Sigmoid colon (tissue), 7 donors: Measurements from ENCODE around the gene GPC3. TPM values are rescaled to one million over a fixed set of nuclear protein-coding genes. Genes with fewer than 3 reads are reported as not detected.

Source experiments
- DNase-seq: peaks from one replicate; pipeline ENCODE4 v3.0.0-alpha.2; 2019
- H3K27ac ChIP-seq, 4 donors: fragments of 200-600 bp; sonication (generic); one replicate each; pipeline ENCODE4 v1.5.1; 2016 to 2019; ENCODE audit warnings: mild to moderate bottlenecking in 1 of 4
- H3K27me3 ChIP-seq, 3 donors: fragments of 200-600 bp; sonication (generic); one replicate each; pipeline ENCODE4 v1.5.1; 2019; ENCODE audit warnings: mild to moderate bottlenecking in 1 of 3
- H3K36me3 ChIP-seq, 4 donors: fragments of 200-600 bp; sonication (generic); one replicate each; pipeline ENCODE4 v1.5.1; 2016 to 2019
- H3K4me1 ChIP-seq, 4 donors: fragments of 200-600 bp; sonication (generic); one replicate each; pipeline ENCODE4 v1.5.1; 2017 to 2019
- H3K4me3 ChIP-seq, 4 donors: fragments of 200-600 bp; sonication (generic); one replicate each; pipeline ENCODE4 v1.5.1; 2017 to 2019; ENCODE audit warnings: mild to moderate bottlenecking in 2 of 4, moderate library complexity in 1 of 4
- H3K9me3 ChIP-seq, 4 donors: fragments of 200-600 bp in 3 of 4; sonication (generic) in 3 of 4; one replicate each; pipeline versions ENCODE4 v1.5.1 to v1.6.1; 2013 to 2019
- EP300 ChIP-seq, 4 donors: sonication (generic); formaldehyde crosslinking; IDR thresholded peaks; one replicate each; pipeline ENCODE4 v1.6.1; 2017; ENCODE audit warnings: antibody characterized with exemption in 4 of 4
- POLR2A ChIP-seq, 2 donors: fragments of 450-650 bp; IDR thresholded peaks; one replicate each; pipeline ENCODE4 v1.6.1; 2016; ENCODE audit warnings: antibody characterized with exemption in 2 of 2, mild to moderate bottlenecking in 2 of 2, moderate library complexity in 2 of 2
- POLR2AphosphoS5 ChIP-seq, 4 donors: sonication (generic); formaldehyde crosslinking; IDR thresholded peaks; one replicate each; pipeline ENCODE4 v1.6.1; 2017; ENCODE audit warnings: antibody characterized with exemption in 4 of 4
- WGBS, 2 donors: extraction: QIAGEN DNeasy Blood & Tissue Kit; methylation state at CpG; one replicate each; pipeline ENCODE4 v1.1.7; 2013; 5-methylcytosine and 5-hydroxymethylcytosine counted together
- intact Hi-C: fragments of 100-400 bp; cut with DNase I; formaldehyde crosslinking; loops from one replicate; pipeline ENCODE4 v1.15.1; 2023
- polyA plus RNA-seq, 3 donors: library from polyadenylated mRNA; stranded (reverse); fragments of 200-250 nt; gene quantifications; one replicate each; pipeline ENCODE4 v1.2.3, GENCODE V29; 2013
- total RNA-seq, 4 donors: library from RNA; depleted of rRNA; stranded (reverse); fragments of >200 nt; gene quantifications; one replicate each; pipeline ENCODE4 v1.1.0, GENCODE V29; 2016
- TF ChIP-seq, protein P1 (sequence below), 4 experiments: fragments of 450-650 bp in 3 of 4; fragments of 200-600 bp in 1 of 4; IDR thresholded peaks; one replicate each; pipeline ENCODE4 v1.5.1; 2016 to 2019; ENCODE audit warnings: antibody characterized with exemption in 4 of 4, mild to moderate bottlenecking in 3 of 4, moderate library complexity in 2 of 4
- donor health status: healthy with polysubstance abuse.
- donor health status: Bipolar disorder and iron deficiency.
- donor health status: healthy.

Gene GPC3
- total and polyA plus RNA-seq, 7 donors = 0.46 to 31.4 (median 2.7) TPM

DNA sequence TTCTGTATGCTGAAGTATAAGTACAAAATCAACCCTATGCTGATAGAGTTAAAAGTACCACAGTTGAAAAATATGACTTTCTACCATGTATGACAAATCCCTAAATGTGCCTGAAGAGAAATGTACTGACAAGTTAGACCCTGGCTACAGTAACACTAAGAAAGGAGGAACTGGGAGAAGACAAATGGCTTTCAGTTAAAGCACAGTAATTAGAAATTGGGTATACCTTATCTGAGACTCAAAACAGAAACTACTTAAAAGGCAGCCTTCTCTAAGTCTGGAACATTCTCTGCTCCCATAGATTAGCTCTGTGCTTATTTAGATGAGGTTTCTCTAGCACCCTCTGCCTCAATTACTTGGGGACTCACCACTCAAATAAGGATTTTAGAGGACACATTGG, 189.1 kb downstream of the GPC3 start:
- H3K36me3 ChIP-seq = no peaks in the 10 kb centered on the region
- DNase-seq = no peak
- H3K4me3 ChIP-seq = no peak overlapping the region
- TF ChIP-seq, protein P1, sequence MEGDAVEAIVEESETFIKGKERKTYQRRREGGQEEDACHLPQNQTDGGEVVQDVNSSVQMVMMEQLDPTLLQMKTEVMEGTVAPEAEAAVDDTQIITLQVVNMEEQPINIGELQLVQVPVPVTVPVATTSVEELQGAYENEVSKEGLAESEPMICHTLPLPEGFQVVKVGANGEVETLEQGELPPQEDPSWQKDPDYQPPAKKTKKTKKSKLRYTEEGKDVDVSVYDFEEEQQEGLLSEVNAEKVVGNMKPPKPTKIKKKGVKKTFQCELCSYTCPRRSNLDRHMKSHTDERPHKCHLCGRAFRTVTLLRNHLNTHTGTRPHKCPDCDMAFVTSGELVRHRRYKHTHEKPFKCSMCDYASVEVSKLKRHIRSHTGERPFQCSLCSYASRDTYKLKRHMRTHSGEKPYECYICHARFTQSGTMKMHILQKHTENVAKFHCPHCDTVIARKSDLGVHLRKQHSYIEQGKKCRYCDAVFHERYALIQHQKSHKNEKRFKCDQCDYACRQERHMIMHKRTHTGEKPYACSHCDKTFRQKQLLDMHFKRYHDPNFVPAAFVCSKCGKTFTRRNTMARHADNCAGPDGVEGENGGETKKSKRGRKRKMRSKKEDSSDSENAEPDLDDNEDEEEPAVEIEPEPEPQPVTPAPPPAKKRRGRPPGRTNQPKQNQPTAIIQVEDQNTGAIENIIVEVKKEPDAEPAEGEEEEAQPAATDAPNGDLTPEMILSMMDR (IDR thresholded peaks at IDR 0.05) = no peak
- no peak for TF ChIP-seq POLR2A (IDR thresholded peaks at IDR 0.05)
- no peak for TF ChIP-seq EP300 (IDR thresholded peaks at IDR 0.05)
- no peak for TF ChIP-seq POLR2AphosphoS5 (IDR thresholded peaks at IDR 0.05)
- intact Hi-C loops = loop anchor here (10.0 kb wide), 1 partner anchor 459 kb away; no protein-coding TSS in a partner anchor
- no peak overlapping the region for H3K27ac ChIP-seq
- H3K9me3 ChIP-seq = no peaks in the 10 kb centered on the region
- no peaks in the 10 kb centered on the region for H3K27me3 ChIP-seq
- peaks cover 0 to 14% (median 0%) of the 10 kb centered on the region in 4 donors for H3K4me1 ChIP-seq

DNA sequence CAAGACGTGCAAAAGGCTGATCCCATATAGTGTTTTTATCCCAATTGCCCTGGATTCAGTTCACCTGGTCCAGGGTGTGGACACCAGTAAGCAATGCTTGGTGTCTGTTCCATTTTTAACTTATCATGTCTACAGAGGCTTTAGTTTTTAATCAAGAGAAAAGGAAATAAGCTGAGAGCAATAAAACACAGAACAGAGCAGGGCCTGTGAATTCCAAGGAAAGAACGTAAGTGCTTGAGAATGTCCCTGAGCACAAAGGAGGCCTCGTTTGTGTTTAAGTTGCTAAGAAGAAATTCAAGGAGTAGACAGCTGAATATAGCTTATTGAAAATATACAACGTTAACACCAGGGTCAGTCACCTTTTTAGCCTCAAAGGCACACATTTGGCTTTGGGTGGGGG, 191.3 kb downstream of the GPC3 start:
- no peak for DNase-seq
- Histone ChIP-seq H3K27ac (peak overlapping the region in 2 of 4 donors; percentile 19 to 25), H3K4me3 (no peak overlapping the region), H3K4me1 (peaks cover 0 to 14% (median 0%) of the 10 kb centered on the region in 4 donors), H3K27me3 (no peaks in the 10 kb centered on the region), H3K9me3 (no peaks in the 10 kb centered on the region), H3K36me3 (no peaks in the 10 kb centered on the region)
- intact Hi-C loops = loop anchor here (10.0 kb wide), 1 partner anchor 461 kb away; no protein-coding TSS in a partner anchor
- TF ChIP-seq, protein P1 (IDR thresholded peaks at IDR 0.05) = no peak
- no peak for TF ChIP-seq POLR2A (IDR thresholded peaks at IDR 0.05)
- TF ChIP-seq EP300 (IDR thresholded peaks at IDR 0.05) = no peak
- no peak for TF ChIP-seq POLR2AphosphoS5 (IDR thresholded peaks at IDR 0.05)
- WGBS, 2 donors = 20 to 56% methylated on average over 4 of the region's 4 CpGs

DNA sequence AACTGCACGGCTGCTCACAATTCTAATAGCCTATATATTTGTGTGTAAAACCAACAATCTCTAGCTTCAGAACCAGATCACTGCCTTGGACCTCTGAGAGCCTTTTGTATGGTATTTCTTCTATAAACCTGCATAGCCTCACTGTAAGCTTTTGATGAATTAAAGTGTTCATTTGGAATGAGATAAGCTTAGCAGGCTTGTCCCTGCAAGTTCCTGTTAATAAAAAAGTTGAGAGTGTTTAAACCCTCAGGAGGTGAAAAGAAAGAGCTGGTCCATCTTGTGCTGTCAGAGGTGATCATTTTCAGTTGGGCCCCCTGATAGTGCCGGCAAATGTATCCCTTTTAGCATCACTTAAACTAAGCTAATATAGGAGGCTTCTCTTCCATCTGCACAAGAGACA, 191.8 kb downstream of the GPC3 start:
- intact Hi-C loops = loop anchor here (2.0 to 10.0 kb wide), 4 partner anchors 233 to 603 kb away; no protein-coding TSS in a partner anchor
- DNase-seq = no peak
- Histone ChIP-seq H3K27ac (peak overlapping the region in 1 of 4 donors; percentile 25), H3K4me1 (peaks cover 0 to 14% (median 0%) of the 10 kb centered on the region in 4 donors), H3K36me3 (no peaks in the 10 kb centered on the region), H3K27me3 (no peaks in the 10 kb centered on the region), H3K9me3 (no peaks in the 10 kb centered on the region), H3K4me3 (no peak overlapping the region)
- WGBS, 2 donors = 79 to 86% methylated on average over 2 of the region's 2 CpGs
- TF ChIP-seq POLR2A (IDR thresholded peaks at IDR 0.05) = no peak
- TF ChIP-seq, protein P1 (IDR thresholded peaks at IDR 0.05) = no peak
- no peak for TF ChIP-seq EP300 (IDR thresholded peaks at IDR 0.05)
- TF ChIP-seq POLR2AphosphoS5 (IDR thresholded peaks at IDR 0.05) = no peak

DNA sequence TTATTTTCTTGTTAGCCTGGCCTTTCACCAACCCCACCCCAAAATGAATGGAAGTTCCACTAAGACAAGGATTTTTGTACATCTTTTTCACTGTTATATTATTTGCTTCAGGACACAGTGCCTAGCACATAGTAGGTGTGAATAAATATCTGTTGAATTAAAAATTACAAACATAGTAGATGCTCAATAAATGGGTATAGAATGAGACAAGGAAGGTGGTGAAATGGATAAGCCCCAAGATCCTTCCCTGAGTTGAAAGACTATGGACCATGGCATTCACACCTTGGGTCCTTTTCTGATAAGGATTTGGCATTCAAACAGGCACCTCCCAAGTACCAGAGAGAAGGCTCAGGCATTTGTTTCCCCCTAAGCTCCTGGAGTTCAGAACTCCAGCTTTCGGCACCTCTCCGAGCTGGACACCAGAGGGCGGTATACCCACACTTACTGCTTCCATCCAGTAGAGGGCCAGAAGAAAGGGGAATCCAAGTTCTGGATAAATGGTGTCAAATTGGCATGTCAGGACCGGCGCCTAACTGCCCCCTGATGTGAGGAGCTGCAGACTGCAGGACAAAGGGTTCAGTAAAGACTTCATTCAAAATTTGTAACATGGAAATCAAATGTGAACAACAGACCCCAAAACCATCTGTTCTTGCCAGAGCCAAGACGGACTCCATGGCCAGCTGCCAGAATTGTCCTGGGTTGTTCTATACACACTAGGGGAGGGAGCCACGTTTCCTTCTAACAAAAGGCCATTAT, 193.0 kb downstream of the GPC3 start:
- peak; percentile 78 for DNase-seq
- Histone ChIP-seq H3K36me3 (no peaks in the 10 kb centered on the region), H3K4me3 (peak overlapping the region in 1 of 4 donors; percentile 33), H3K27ac (no peak overlapping the region), H3K27me3 (no peaks in the 10 kb centered on the region), H3K9me3 (no peaks in the 10 kb centered on the region), H3K4me1 (peaks cover 0 to 14% (median 0%) of the 10 kb centered on the region in 4 donors)
- no peak for TF ChIP-seq POLR2A (IDR thresholded peaks at IDR 0.05)
- TF ChIP-seq EP300 (IDR thresholded peaks at IDR 0.05) = no peak
- peak in 1 of 4 donors; percentile 14 for TF ChIP-seq POLR2AphosphoS5 (IDR thresholded peaks at IDR 0.05)
- TF ChIP-seq, protein P1 (IDR thresholded peaks at IDR 0.05) = peak; percentile 53 to 89 (median 79)
- WGBS, 2 donors = 3 to 5% methylated on average over 7 of the region's 7 CpGs
- intact Hi-C loops = loop anchor here (2.0 to 10.0 kb wide), 4 partner anchors 234 to 604 kb away; no protein-coding TSS in a partner anchor
